Stimulated activated CD8-positive, alpha-beta memory T cell treated with anti-CD3 and anti-CD28 coated beads, Interleukin-2, amount 100 ng/mL, for 1 hour (primary cell): ENCODE measurements around the gene CSNK1G3.
"Not testable (repeated sequence)": the region's sequence is repeated elsewhere in the genome, so short reads cannot be mapped to it uniquely, and the experiment has no call there.

Experiments used
- DNase-seq, 2 donors: peaks; one replicate each; pipeline ENCODE4 v3.0.0-alpha.2; 2020; ENCODE audit warnings: low read depth in 2 of 2

Gene CSNK1G3

GRCh38 chr5:123511648-123512605, at the start of gene CSNK1G3:
TSS of gene CSNK1G3 (plus strand) at chr5:123512177. CDS start at chr5:123545664, 33,487 bp downstream.
- peak; percentile 65 to 81 for DNase-seq

- not testable (repeated sequence) for DNase-seq
Measured at GRCh38 chr5:123466839-123467238, 45.1 kb upstream of the CSNK1G3 start.

GRCh38 chr5:123471385-123471784, 40.6 kb upstream of the CSNK1G3 start:
- DNase-seq: no peak

DNA sequence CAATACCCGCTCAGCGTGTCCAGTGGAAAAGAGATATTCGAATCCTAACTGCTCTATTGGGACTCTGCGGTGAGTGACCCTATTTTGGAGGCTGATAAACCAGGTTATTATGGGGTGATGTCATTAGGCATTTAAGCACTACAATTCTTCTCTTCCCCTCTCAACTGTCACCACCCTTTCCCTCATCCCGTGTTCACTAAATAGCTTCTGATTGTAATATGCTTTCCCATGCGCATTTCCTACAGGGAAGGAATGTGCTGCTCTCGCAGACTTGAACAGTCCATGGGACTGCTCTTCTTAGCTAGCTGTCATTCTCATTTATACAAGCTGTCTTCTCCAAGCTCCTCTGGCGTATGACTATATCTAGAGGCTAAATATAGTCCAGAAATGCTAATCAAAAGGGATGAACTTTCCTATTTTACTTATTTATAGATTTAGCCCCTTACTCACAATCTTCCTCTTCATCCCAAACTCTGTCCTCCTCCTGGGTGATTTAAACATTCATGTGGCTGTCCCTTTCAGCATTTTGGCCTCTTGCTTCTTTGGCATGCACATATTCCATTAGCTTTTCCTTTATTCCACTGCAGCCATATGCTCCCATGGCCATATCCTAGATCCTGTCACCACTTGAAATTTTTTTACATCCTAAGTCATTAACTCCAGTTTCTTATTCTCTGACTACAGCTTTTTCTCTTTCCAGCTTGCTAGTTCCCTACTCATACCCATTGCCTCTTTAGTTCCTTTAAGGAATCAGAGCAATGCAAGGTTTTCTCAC, 39.6 kb upstream of the CSNK1G3 start:
- DNase-seq: no peak

- DNase-seq: no peak
Measured at GRCh38 chr5:123474228-123474627, 37.7 kb upstream of the CSNK1G3 start.

GRCh38 chr5:123476731-123477130, 35.2 kb upstream of the CSNK1G3 start:
- DNase-seq: no peak

DNA sequence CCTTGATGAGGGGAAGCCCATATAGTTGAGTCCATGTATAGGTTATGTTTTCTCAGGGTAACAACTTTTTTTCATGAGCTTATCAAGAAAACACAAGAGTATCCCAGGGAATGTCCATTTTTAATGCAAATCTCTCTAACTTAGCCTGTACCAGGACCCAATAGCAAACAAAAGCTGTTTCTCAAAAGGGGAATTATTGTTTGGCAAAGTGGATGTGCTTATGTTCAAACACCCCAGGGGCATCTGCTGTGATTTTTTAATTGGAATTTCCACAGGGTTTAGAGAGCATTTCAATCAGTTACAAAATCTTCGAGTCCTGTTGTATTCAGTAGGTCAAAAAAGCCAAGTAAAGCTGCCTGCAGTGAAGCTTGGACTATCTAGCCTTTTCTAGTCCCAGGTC, 33.4 kb upstream of the CSNK1G3 start:
- no peak for DNase-seq

- DNase-seq: no peak
Measured at GRCh38 chr5:123482258-123482657, 29.7 kb upstream of the CSNK1G3 start.

- DNase-seq: no peak
Measured at GRCh38 chr5:123483446-123484077, 28.4 kb upstream of the CSNK1G3 start.

GRCh38 chr5:123485275-123485674, 26.7 kb upstream of the CSNK1G3 start:
- DNase-seq: no peak

DNA sequence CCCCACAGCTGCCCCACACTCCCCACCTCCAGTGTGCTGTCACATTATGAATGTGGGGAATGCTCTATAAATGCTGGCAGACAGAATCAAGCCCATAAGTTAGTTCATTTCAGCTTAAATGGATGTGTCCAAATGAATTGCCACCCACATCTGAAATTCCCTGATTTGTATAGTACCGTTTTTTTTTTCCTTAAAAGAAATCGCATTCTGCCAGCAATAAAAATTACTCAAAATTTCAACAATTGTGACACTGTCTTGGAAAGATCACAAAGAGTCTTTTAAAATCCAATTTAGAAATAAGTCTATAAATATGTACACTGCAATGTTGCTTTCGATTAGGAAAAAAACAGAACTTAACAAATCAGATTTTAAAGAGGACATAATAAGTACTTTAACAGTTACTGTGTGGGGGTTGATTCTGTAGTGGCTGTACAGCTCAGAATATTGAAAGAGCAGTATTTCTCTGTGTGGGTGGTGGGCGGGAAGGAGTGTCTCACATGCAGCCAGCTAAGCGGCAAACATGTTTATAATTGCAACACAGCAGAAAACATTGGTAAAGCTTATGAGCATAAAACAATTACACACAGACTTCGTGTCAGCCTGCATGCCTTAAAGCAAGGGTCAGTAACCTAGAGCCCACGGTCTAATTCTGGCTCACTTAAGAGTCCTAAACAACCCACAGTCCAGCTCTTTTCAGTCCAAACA, 24.9 kb upstream of the CSNK1G3 start:
- DNase-seq: no peak

DNA sequence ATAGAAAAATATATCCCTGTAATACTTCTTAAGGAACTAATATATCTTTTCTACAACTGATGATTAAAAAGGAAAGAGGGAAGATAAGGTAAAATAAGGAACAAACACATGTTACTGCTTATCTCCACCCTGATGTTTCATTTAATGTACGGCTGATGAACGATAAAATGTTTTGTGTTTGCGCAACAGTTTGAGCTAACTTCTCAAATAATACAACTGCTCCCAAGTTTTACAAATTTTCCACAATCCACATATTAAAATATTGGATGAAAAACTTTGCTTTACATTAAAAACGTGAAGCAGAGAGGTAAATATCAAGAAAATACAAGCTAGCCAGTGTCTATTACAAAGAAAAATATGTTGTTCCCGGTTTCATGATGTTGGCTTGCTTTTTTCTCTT, 21.0 kb upstream of the CSNK1G3 start:
- no peak for DNase-seq

- DNase-seq: not testable (repeated sequence)
Measured at GRCh38 chr5:123495211-123495610, 16.8 kb upstream of the CSNK1G3 start.

- no peak for DNase-seq
Measured at GRCh38 chr5:123496892-123497291, 15.1 kb upstream of the CSNK1G3 start.

- no peak for DNase-seq
Measured at GRCh38 chr5:123500471-123500870, 11.5 kb upstream of the CSNK1G3 start.

GRCh38 chr5:123502120-123502519, 9.9 kb upstream of the CSNK1G3 start:
- DNase-seq: no peak

DNA sequence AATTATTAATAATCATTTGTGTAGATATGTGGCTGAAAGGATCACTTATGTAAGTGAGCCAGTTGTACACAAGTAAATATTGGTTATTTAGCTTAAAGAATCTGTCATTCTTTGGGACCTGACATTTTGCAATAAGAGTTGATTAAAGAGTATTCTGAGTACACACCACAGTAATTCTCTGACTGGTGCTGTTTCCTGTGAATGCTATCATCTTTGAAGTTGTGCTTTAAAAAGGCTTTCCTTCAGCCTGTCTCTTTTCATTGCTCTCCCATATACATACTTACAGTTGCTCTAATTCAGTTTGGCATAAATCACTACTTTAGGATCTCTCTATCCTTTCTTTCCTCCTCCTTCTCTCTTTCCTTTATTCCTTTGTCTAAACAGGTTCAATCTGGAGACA, 8.7 kb upstream of the CSNK1G3 start:
- no peak for DNase-seq

GRCh38 chr5:123505633-123506032, 6.3 kb upstream of the CSNK1G3 start:
- no peak for DNase-seq

GRCh38 chr5:123508441-123508840, 3.5 kb upstream of the CSNK1G3 start:
- DNase-seq: no peak

DNA sequence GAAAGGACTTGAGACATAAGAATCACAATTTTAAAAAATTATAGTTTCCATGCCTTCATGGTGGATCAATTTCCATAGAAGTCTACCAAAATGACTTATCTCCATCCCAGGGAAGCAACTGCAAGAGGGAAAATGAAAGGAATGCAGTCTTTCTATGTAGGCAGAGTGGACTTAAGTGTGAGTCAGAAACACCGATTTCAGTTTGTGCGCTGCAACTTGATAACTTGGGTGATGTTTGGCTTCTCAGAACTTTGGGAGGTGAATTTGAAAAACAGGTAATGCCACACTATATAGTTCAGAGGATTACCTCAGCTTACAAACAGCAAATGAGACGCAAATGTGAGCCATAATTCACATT, 708 bp upstream of the CSNK1G3 start:
- no peak for DNase-seq

GRCh38 chr5:123512611-123513461, 859 bp downstream of the CSNK1G3 start:
- no peak for DNase-seq
